ENCODE results near the gene CHAD.

Gene CHAD

DNA sequence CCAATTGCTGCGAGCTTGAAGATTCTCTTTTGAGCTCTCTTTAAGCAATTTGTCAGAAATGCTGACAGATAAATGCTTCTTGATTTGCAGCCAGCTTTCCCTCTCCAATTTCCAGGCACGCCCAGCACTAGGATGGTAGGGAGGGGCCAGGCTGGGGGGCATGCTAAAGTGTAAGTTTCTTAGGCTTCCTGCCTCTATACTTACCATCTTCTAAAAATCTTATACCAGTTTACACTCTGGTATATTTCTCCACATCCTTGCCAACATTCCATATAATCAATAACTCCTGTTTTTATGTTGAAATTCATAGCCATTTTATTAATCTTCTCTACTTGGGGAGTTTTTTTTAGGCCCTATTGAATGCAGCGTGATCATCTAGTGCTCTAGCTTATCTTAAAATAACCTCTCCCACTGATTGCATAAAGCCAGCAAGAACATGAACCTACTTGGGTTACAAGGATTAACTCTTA lies 25.1 kb downstream of the CHAD start:
- no peak overlapping the region for H3K4me3 ChIP-seq (ENCODE audit: control insufficient read depth, low read depth, low read length)
- no peak for DNase-seq (ENCODE audit: low read depth)
- TF ChIP-seq, protein P1, sequence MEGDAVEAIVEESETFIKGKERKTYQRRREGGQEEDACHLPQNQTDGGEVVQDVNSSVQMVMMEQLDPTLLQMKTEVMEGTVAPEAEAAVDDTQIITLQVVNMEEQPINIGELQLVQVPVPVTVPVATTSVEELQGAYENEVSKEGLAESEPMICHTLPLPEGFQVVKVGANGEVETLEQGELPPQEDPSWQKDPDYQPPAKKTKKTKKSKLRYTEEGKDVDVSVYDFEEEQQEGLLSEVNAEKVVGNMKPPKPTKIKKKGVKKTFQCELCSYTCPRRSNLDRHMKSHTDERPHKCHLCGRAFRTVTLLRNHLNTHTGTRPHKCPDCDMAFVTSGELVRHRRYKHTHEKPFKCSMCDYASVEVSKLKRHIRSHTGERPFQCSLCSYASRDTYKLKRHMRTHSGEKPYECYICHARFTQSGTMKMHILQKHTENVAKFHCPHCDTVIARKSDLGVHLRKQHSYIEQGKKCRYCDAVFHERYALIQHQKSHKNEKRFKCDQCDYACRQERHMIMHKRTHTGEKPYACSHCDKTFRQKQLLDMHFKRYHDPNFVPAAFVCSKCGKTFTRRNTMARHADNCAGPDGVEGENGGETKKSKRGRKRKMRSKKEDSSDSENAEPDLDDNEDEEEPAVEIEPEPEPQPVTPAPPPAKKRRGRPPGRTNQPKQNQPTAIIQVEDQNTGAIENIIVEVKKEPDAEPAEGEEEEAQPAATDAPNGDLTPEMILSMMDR (IDR thresholded peaks at IDR 0.05; ENCODE audit: control insufficient read depth, insufficient read depth, low read depth, low read length, missing control alignments): no peak

DNA sequence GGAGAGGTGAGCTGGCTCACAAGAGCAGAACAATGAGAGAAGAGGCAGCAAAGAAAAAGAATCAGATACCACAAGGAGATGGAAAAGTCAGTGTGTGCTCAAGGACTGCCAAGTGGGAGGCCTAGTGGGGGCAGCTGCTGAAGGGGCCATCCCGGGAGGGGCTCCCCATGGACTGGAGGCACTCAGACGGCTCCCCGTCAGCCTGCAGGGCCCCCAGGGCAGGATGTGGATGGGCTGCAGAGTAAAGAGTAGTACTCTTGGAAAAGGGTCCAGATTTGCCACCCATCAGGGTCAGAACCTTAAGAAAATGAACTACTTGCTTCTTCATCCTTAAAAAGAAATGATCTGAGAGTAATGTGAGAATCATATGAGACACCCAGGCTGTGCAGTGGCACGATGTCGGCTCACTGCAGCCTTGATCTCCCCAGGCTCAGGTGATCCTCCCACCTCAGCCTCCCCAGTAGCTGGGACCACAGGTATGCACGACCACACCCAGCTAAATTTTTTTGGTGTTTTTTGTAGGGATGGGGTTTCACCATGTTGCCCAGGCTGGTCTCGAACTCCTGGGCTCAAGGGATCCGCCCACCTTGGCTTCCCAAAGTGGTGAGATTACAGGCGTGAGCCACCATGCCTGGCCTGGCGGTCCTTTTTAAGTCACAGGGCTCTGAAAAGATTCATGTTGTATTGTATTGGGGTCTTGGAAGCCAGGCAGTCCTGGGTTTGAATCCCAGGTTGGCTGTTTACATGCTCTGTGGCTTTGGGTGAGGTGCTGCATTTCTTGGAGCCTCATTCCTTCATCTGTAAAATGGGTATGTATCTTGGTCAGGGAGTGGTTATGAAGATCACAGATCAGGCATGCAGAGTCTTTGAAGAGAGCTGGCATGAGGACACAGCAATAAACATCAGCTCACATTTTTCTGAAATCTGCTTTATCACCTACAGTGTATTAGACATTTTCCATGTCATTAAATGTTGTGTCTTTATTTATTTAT lies 27.5 kb downstream of the CHAD start:
- no peak for DNase-seq (ENCODE audit: low read depth)
- no peak overlapping the region for H3K4me3 ChIP-seq (ENCODE audit: control insufficient read depth, low read depth, low read length)
- TF ChIP-seq, protein P1 (IDR thresholded peaks at IDR 0.05; ENCODE audit: control insufficient read depth, insufficient read depth, low read depth, low read length, missing control alignments): no peak

DNA sequence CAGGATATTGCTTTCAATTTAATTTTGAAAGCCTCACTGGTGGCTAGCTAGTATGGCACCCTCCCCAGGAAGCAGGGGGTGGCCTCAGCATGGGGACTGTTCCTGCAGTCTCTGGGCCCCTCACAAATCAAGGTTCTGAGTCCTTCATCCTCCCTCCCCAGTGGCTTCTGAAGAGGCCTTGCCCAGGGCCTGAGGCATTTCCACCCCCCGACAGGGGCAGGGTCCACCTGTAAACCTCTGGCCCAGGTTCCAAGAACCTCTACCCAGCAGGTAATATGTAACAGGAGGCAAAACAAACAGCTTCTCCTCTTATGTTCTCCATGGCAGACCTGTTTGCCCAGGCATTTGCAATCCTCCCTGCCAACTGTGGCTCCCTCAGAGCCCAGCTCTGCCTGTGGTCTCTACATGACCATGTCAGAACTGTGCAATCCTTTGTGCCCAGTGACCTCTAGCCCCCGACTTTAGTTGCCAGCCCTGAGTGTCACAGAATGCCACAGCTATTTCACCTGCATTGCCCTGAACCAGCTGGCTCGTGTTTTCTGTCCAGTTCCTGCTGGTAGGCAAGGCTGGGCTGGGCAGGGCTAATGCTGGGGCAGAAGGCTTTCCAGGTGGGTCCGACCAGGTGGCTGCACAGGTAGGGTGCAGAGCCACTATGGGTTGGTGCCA lies 28.4 kb downstream of the CHAD start:
- TF ChIP-seq, protein P1 (IDR thresholded peaks at IDR 0.05; ENCODE audit: control insufficient read depth, insufficient read depth, low read depth, low read length, missing control alignments): no peak
- no peak overlapping the region for H3K4me3 ChIP-seq (ENCODE audit: control insufficient read depth, low read depth, low read length)
- DNase-seq (ENCODE audit: low read depth): no peak

DNA sequence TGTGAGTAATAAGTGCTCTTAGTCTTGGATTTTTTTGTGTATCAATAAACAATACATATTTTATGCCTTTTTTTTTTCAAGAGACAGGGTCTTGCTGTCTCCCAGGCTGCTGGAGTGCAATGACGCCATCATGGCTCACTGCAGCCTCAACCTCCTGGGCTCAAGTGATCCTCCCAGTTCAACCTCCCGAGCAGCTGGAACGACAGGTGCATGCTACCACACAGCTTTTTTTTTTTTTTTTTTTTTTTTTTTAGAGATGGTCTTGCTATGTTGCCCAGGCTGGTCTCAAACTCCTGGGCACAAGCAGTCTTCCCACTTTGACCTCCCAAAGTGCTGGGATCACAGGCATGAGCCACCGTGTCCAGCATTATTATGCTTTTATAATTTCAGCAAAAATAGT lies 29.7 kb downstream of the CHAD start:
- no peak overlapping the region for H3K4me3 ChIP-seq (ENCODE audit: control insufficient read depth, low read depth, low read length)
- TF ChIP-seq, protein P1 (IDR thresholded peaks at IDR 0.05; ENCODE audit: control insufficient read depth, insufficient read depth, low read depth, low read length, missing control alignments): no peak
- DNase-seq (ENCODE audit: low read depth): no peak

DNA sequence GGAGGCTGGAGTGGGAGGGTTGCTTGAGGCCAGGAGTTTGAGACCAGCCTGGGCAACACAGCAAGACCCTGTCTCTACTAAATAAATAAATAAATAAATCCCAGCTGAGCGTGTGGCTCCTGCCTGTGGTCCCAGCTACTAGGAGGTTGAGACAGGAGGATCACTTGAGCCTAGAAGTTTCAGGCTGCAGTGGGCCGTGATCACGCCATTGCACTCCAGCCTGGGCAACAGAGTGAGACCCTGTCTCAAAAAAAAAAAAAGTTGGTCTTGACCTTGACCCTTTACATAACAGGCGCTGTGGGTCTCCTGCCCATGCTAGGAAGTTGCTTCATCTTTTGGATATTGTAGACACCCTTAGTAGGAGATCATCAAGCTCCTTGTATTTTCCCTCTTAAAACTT lies 31.3 kb downstream of the CHAD start:
- H3K4me3 ChIP-seq (ENCODE audit: control insufficient read depth, low read depth, low read length): no peak overlapping the region
- TF ChIP-seq, protein P1 (IDR thresholded peaks at IDR 0.05; ENCODE audit: control insufficient read depth, insufficient read depth, low read depth, low read length, missing control alignments): no peak
- DNase-seq (ENCODE audit: low read depth): no peak

DNA sequence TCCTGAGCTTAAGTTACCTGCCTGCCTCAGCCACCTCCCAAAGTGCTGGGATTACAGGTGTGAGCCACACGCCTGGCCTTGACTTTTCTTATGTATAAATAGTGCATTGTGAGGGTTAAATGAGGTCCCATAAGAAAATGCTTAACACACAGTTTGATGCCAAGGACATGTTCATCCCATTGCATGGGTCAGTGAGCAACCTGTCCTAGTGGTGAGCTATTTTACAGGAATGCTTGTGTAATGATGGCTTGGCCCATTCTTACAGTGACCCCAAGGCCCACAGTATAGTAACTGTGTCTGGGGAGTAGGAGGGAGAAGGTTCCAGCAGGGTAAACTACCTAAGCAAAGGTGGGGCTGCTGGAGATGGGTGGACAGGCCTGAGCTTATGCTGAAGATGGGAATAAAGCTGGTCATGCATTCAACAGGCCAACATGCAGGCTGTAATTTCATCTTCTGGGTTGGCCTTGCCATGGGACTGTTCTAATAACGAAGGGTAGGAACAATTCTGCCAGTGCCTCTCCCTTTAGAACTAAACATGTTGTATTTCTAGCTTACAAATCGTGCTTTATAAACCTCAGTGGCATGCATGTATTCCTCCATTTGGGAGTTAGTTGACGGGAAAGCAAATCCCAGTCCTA lies 36.4 kb downstream of the CHAD start:
- TF ChIP-seq, protein P1 (IDR thresholded peaks at IDR 0.05; ENCODE audit: control insufficient read depth, insufficient read depth, low read depth, low read length, missing control alignments): no peak
- no peak for DNase-seq (ENCODE audit: low read depth)
- no peak overlapping the region for H3K4me3 ChIP-seq (ENCODE audit: control insufficient read depth, low read depth, low read length)
